ENCODE data around the gene ALOX15B.

ALOX15B gene

GRCh38 chr17:8071496-8071895, 32.6 kb downstream of the ALOX15B start:
- DNase-seq (ENCODE audit: low spot score) = no peak

DNA sequence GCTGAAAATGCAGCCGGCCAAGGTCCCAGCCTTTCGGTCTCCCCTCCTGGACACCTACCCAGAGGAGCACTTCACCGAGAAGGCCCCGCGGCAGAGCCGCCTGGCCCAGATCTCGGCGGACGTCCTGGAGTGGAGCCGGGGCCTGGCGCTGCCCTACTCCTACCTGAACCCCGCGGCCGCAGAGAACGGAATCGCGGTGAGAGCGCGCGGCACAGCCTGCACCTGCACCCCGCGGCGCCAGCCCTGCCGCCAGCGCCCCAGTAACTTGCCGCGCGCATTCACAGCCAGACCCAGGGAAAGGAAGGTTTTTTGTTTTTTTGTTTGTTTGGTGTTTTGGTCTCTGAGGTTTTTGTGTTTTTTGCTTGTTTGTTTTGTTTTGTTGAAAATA, 33.5 kb downstream of the ALOX15B start:
- ATAC-seq (ENCODE audit: low read depth) = no peak

More at GRCh38 chr17:8071496-8071895, 32.6 kb downstream of the ALOX15B start:
- Histone ChIP-seq H3K4me1 (ENCODE audit: insufficient read depth, poor library complexity, severe bottlenecking) (no peaks in the 10 kb centered on the region), H3K36me3 (ENCODE audit: low read depth) (no peaks in the 10 kb centered on the region), H3K9me3 (ENCODE audit: severe bottlenecking) (no peaks in the 10 kb centered on the region), H3K27ac (ENCODE audit: poor library complexity, severe bottlenecking) (no peak overlapping the region), H3K4me3 (ENCODE audit: severe bottlenecking) (no peak overlapping the region), H3K27me3 (ENCODE audit: insufficient read depth, poor library complexity, severe bottlenecking) (no peaks in the 10 kb centered on the region)
- ATAC-seq (ENCODE audit: low read depth) = no peak
- no peak for TF ChIP-seq CTCF (IDR thresholded peaks at IDR 0.05; ENCODE audit: poor library complexity, severe bottlenecking)

GRCh38 chr17:8072729-8073461, 34.0 kb downstream of the ALOX15B start:
- no peaks in the 10 kb centered on the region for H3K27me3 ChIP-seq (ENCODE audit: insufficient read depth, poor library complexity, severe bottlenecking)
- H3K27ac ChIP-seq (ENCODE audit: poor library complexity, severe bottlenecking) = no peak overlapping the region
- no peak for TF ChIP-seq CTCF (IDR thresholded peaks at IDR 0.05; ENCODE audit: poor library complexity, severe bottlenecking)
- no peaks in the 10 kb centered on the region for H3K36me3 ChIP-seq (ENCODE audit: low read depth)
- DNase-seq (ENCODE audit: low spot score) (no peak), ATAC-seq (ENCODE audit: low read depth) (no peak)
- no peaks in the 10 kb centered on the region for H3K9me3 ChIP-seq (ENCODE audit: severe bottlenecking)
- H3K4me1 ChIP-seq (ENCODE audit: insufficient read depth, poor library complexity, severe bottlenecking) = no peaks in the 10 kb centered on the region
- no peak overlapping the region for H3K4me3 ChIP-seq (ENCODE audit: severe bottlenecking)

More for the DNA sequence above, 33.5 kb downstream of the ALOX15B start:
- Histone ChIP-seq H3K27ac (ENCODE audit: poor library complexity, severe bottlenecking) (no peak overlapping the region), H3K9me3 (ENCODE audit: severe bottlenecking) (no peaks in the 10 kb centered on the region), H3K36me3 (ENCODE audit: low read depth) (no peaks in the 10 kb centered on the region), H3K4me1 (ENCODE audit: insufficient read depth, poor library complexity, severe bottlenecking) (no peaks in the 10 kb centered on the region), H3K27me3 (ENCODE audit: insufficient read depth, poor library complexity, severe bottlenecking) (no peaks in the 10 kb centered on the region), H3K4me3 (ENCODE audit: severe bottlenecking) (no peak overlapping the region)
- no peak for TF ChIP-seq CTCF (IDR thresholded peaks at IDR 0.05; ENCODE audit: poor library complexity, severe bottlenecking)
- no peak for DNase-seq (ENCODE audit: low spot score)

DNA sequence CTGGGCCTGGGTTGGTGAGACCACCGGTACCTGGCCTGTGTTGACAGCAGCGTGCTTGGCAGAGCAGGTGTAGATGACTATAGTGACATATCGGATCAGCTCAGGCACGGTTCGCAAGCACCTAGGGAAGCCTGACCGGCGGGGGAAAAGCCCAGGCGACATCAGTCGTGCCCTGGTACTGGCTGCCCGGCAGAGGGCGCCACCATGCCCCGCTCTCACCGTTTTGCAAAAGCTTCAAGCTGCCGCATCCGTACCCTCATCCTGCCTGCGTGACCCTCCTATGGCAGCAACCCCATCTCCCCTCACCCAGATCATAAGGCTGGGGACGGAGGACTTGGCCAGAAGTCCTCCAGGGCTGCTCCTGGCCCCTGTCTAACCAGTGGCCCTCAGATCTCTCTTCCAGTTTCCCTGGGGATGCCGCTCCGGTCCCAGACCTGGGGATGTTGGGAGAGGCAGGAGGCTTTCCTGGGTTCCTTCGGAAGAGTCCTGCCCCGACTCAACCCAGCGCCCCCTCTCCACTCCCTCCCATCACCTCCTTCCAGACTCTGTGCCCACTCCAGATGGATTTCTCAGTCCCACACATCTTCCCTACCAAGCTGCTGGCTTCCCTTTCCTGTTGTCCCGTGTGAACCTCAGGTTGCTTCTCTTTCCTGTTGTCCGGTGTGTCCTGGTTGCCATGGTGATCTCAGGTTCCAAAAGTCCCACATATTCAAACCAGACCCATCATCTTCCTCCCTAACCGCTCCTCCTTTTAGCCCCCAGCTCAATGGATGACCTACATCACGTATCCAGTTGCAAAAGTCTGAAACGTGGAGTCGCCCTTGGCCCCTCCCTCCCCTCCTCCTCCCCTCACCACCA, 35.0 kb downstream of the ALOX15B start:
- TF ChIP-seq CTCF (IDR thresholded peaks at IDR 0.05; ENCODE audit: poor library complexity, severe bottlenecking) = peak; percentile 87
- H3K27me3 ChIP-seq (ENCODE audit: insufficient read depth, poor library complexity, severe bottlenecking) = no peaks in the 10 kb centered on the region
- ATAC-seq (ENCODE audit: low read depth) = peak; percentile 78
- no peaks in the 10 kb centered on the region for H3K4me1 ChIP-seq (ENCODE audit: insufficient read depth, poor library complexity, severe bottlenecking)
- H3K9me3 ChIP-seq (ENCODE audit: severe bottlenecking) = no peaks in the 10 kb centered on the region
- DNase-seq (ENCODE audit: low spot score) = no peak
- no peaks in the 10 kb centered on the region for H3K36me3 ChIP-seq (ENCODE audit: low read depth)
- H3K27ac ChIP-seq (ENCODE audit: poor library complexity, severe bottlenecking) = no peak overlapping the region
- H3K4me3 ChIP-seq (ENCODE audit: severe bottlenecking) = peak overlapping the region; percentile 8

Measured in RWPE2 (cell line).